ENCODE results near the gene TMEM131.

Gene TMEM131

GRCh38 chr2:97728091-97728731 lies 267.5 kb downstream of the TMEM131 start:
- H3K9ac ChIP-seq (ENCODE audit: low read length): no peak overlapping the region
- no peak overlapping the region for H2BK5ac ChIP-seq (ENCODE audit: low read depth, low read length, poor library complexity, severe bottlenecking)
- DNase-seq: peak; percentile 57
- peaks cover 11% of the 10 kb centered on the region for H3K9me3 ChIP-seq (ENCODE audit: control insufficient read depth, low read length)
- H3K18ac ChIP-seq (ENCODE audit: low read depth in 1 of 2, low read length in 2 of 2): peak overlapping the region in 1 of 2 experiments; percentile 5
- H3K23ac ChIP-seq (ENCODE audit: low read length in 2 of 2): no peak overlapping the region
- no peak overlapping the region for H3K4me3 ChIP-seq (ENCODE audit: insufficient read depth in 1 of 2, low read depth in 1 of 2, low read length in 2 of 2)
- H3K79me1 ChIP-seq (replicated peaks; ENCODE audit: low read length, poor library complexity, severe bottlenecking): no peaks in the 10 kb centered on the region
- no peak overlapping the region for H3K4ac ChIP-seq (ENCODE audit: low read depth in 1 of 2, low read length in 2 of 2)
- no peak overlapping the region for H2BK120ac ChIP-seq (ENCODE audit: low read depth, low read length)
- no peak overlapping the region for H4K91ac ChIP-seq (ENCODE audit: low read length)
- no peak overlapping the region for H3K27ac ChIP-seq (ENCODE audit: low read length, poor library complexity, severe bottlenecking)
- H3K27me3 ChIP-seq (ENCODE audit: control insufficient read depth in 1 of 2, insufficient read depth in 1 of 2, low read length in 2 of 2): peaks cover 0 to 24% of the 10 kb centered on the region in 2 experiments
- no peak overlapping the region for H2BK15ac ChIP-seq (ENCODE audit: low read depth, poor library complexity, severe bottlenecking)
- no peak overlapping the region for H4K8ac ChIP-seq (ENCODE audit: low read length)
- H2AFZ ChIP-seq (ENCODE audit: low read depth, low read length): no peak overlapping the region
- WGBS: 81% methylated on average over 12 of the region's 12 CpGs
- H3K36me3 ChIP-seq (ENCODE audit: control insufficient read depth in 1 of 2, insufficient read depth in 2 of 2, low read depth in 1 of 2, low read length in 2 of 2): no peaks in the 10 kb centered on the region
- peak overlapping the region in 1 of 2 experiments; percentile 51 for H3K14ac ChIP-seq (ENCODE audit: low read length in 2 of 2)
- peak overlapping the region in 1 of 2 experiments; percentile 76 for H2BK12ac ChIP-seq (ENCODE audit: low read length in 2 of 2)
- H3K4me1 ChIP-seq (ENCODE audit: control insufficient read depth, insufficient read depth, low read depth, low read length): no peaks in the 10 kb centered on the region
- H2AK5ac ChIP-seq (ENCODE audit: low read length, severe bottlenecking): no peak overlapping the region
- H3K4me2 ChIP-seq (ENCODE audit: low read length, poor library complexity, severe bottlenecking): no peak overlapping the region

- H3K4me3 ChIP-seq (ENCODE audit: insufficient read depth in 1 of 2, low read depth in 1 of 2, low read length in 2 of 2): no peak overlapping the region
- H4K8ac ChIP-seq (ENCODE audit: low read length): no peak overlapping the region
- no peak overlapping the region for H2BK15ac ChIP-seq (ENCODE audit: low read depth, poor library complexity, severe bottlenecking)
- H2BK5ac ChIP-seq (ENCODE audit: low read depth, low read length, poor library complexity, severe bottlenecking): no peak overlapping the region
- peaks cover 0 to 27% of the 10 kb centered on the region in 2 experiments for H3K27me3 ChIP-seq (ENCODE audit: control insufficient read depth in 1 of 2, insufficient read depth in 1 of 2, low read length in 2 of 2)
- no peak for DNase-seq
- H3K9ac ChIP-seq (ENCODE audit: low read length): no peak overlapping the region
- no peak overlapping the region for H3K27ac ChIP-seq (ENCODE audit: low read length, poor library complexity, severe bottlenecking)
- no peak overlapping the region for H4K91ac ChIP-seq (ENCODE audit: low read length)
- peaks cover 11% of the 10 kb centered on the region for H3K9me3 ChIP-seq (ENCODE audit: control insufficient read depth, low read length)
- H3K4me2 ChIP-seq (ENCODE audit: low read length, poor library complexity, severe bottlenecking): no peak overlapping the region
- H3K23ac ChIP-seq (ENCODE audit: low read length in 2 of 2): no peak overlapping the region
- no peak overlapping the region for H2AFZ ChIP-seq (ENCODE audit: low read depth, low read length)
- H3K36me3 ChIP-seq (ENCODE audit: control insufficient read depth in 1 of 2, insufficient read depth in 2 of 2, low read depth in 1 of 2, low read length in 2 of 2): no peaks in the 10 kb centered on the region
- 90% methylated on average over 7 of the region's 7 CpGs for WGBS
- H3K14ac ChIP-seq (ENCODE audit: low read length in 2 of 2): no peak overlapping the region
- no peak overlapping the region for H2BK120ac ChIP-seq (ENCODE audit: low read depth, low read length)
- no peak overlapping the region for H2AK5ac ChIP-seq (ENCODE audit: low read length, severe bottlenecking)
- H3K4ac ChIP-seq (ENCODE audit: low read depth in 1 of 2, low read length in 2 of 2): peak overlapping the region in 1 of 2 experiments; percentile 7
- H3K4me1 ChIP-seq (ENCODE audit: control insufficient read depth, insufficient read depth, low read depth, low read length): no peaks in the 10 kb centered on the region
- H3K79me1 ChIP-seq (replicated peaks; ENCODE audit: low read length, poor library complexity, severe bottlenecking): no peaks in the 10 kb centered on the region
- H3K18ac ChIP-seq (ENCODE audit: low read depth in 1 of 2, low read length in 2 of 2): peak overlapping the region in 1 of 2 experiments; percentile 37
- H2BK12ac ChIP-seq (ENCODE audit: low read length in 2 of 2): peak overlapping the region in 1 of 2 experiments; percentile 15
Measured at GRCh38 chr2:97727296-97727695, 268.5 kb downstream of the TMEM131 start.

GRCh38 chr2:97726261-97727064 lies 269.3 kb downstream of the TMEM131 start:
- Histone ChIP-seq H3K14ac (ENCODE audit: low read length in 2 of 2) (no peak overlapping the region), H3K9me3 (ENCODE audit: control insufficient read depth, low read length) (peaks cover 11% of the 10 kb centered on the region), H2BK120ac (ENCODE audit: low read depth, low read length) (no peak overlapping the region), H2BK5ac (ENCODE audit: low read depth, low read length, poor library complexity, severe bottlenecking) (no peak overlapping the region), H2AK5ac (ENCODE audit: low read length, severe bottlenecking) (no peak overlapping the region), H3K27me3 (ENCODE audit: control insufficient read depth in 1 of 2, insufficient read depth in 1 of 2, low read length in 2 of 2) (peaks cover 0 to 27% of the 10 kb centered on the region in 2 experiments), H2AFZ (ENCODE audit: low read depth, low read length) (no peak overlapping the region), H3K9ac (ENCODE audit: low read length) (no peak overlapping the region), H3K4me1 (ENCODE audit: control insufficient read depth, insufficient read depth, low read depth, low read length) (no peaks in the 10 kb centered on the region), H3K27ac (ENCODE audit: low read length, poor library complexity, severe bottlenecking) (no peak overlapping the region), H2BK12ac (ENCODE audit: low read length in 2 of 2) (no peak overlapping the region), H3K18ac (ENCODE audit: low read depth in 1 of 2, low read length in 2 of 2) (no peak overlapping the region), H3K36me3 (ENCODE audit: control insufficient read depth in 1 of 2, insufficient read depth in 2 of 2, low read depth in 1 of 2, low read length in 2 of 2) (no peaks in the 10 kb centered on the region), H3K4ac (ENCODE audit: low read depth in 1 of 2, low read length in 2 of 2) (no peak overlapping the region), H3K4me2 (ENCODE audit: low read length, poor library complexity, severe bottlenecking) (no peak overlapping the region), H4K91ac (ENCODE audit: low read length) (peak overlapping the region; percentile 34), H3K23ac (ENCODE audit: low read length in 2 of 2) (no peak overlapping the region), H3K79me1 (replicated peaks; ENCODE audit: low read length, poor library complexity, severe bottlenecking) (no peaks in the 10 kb centered on the region), H2BK15ac (ENCODE audit: low read depth, poor library complexity, severe bottlenecking) (no peak overlapping the region), H4K8ac (ENCODE audit: low read length) (no peak overlapping the region), H3K4me3 (ENCODE audit: insufficient read depth in 1 of 2, low read depth in 1 of 2, low read length in 2 of 2) (no peak overlapping the region)
- WGBS: 54% methylated on average over 4 of the region's 4 CpGs
- peak; percentile 68 for DNase-seq

GRCh38 chr2:97724946-97725688 lies 270.6 kb downstream of the TMEM131 start:
- Histone ChIP-seq H3K9me3 (ENCODE audit: control insufficient read depth, low read length) (peaks cover 7% of the 10 kb centered on the region), H4K91ac (ENCODE audit: low read length) (no peak overlapping the region), H2BK120ac (ENCODE audit: low read depth, low read length) (no peak overlapping the region), H4K8ac (ENCODE audit: low read length) (no peak overlapping the region), H2BK12ac (ENCODE audit: low read length in 2 of 2) (peak overlapping the region in 1 of 2 experiments; percentile 50), H3K4ac (ENCODE audit: low read depth in 1 of 2, low read length in 2 of 2) (no peak overlapping the region), H3K27me3 (ENCODE audit: control insufficient read depth in 1 of 2, insufficient read depth in 1 of 2, low read length in 2 of 2) (peaks cover 0 to 33% of the 10 kb centered on the region in 2 experiments), H3K27ac (ENCODE audit: low read length, poor library complexity, severe bottlenecking) (no peak overlapping the region), H3K18ac (ENCODE audit: low read depth in 1 of 2, low read length in 2 of 2) (no peak overlapping the region), H2AFZ (ENCODE audit: low read depth, low read length) (no peak overlapping the region), H2BK15ac (ENCODE audit: low read depth, poor library complexity, severe bottlenecking) (no peak overlapping the region), H3K23ac (ENCODE audit: low read length in 2 of 2) (no peak overlapping the region), H2BK5ac (ENCODE audit: low read depth, low read length, poor library complexity, severe bottlenecking) (no peak overlapping the region), H3K79me1 (replicated peaks; ENCODE audit: low read length, poor library complexity, severe bottlenecking) (no peaks in the 10 kb centered on the region), H2AK5ac (ENCODE audit: low read length, severe bottlenecking) (no peak overlapping the region), H3K4me1 (ENCODE audit: control insufficient read depth, insufficient read depth, low read depth, low read length) (no peaks in the 10 kb centered on the region), H3K14ac (ENCODE audit: low read length in 2 of 2) (peak overlapping the region in 1 of 2 experiments; percentile 45), H3K36me3 (ENCODE audit: control insufficient read depth in 1 of 2, insufficient read depth in 2 of 2, low read depth in 1 of 2, low read length in 2 of 2) (no peaks in the 10 kb centered on the region), H3K4me2 (ENCODE audit: low read length, poor library complexity, severe bottlenecking) (no peak overlapping the region), H3K4me3 (ENCODE audit: insufficient read depth in 1 of 2, low read depth in 1 of 2, low read length in 2 of 2) (no peak overlapping the region), H3K9ac (ENCODE audit: low read length) (no peak overlapping the region)
- no peak for DNase-seq
- 95% methylated on average over 25 of the region's 31 CpGs for WGBS
